NCI-H1694 treated with DMSO at 0.1 percent for 48 hours (cell line): ENCODE data around the gene GMDS.
"Not testable (repeated sequence)": the region's sequence is repeated elsewhere in the genome, so short reads cannot be mapped to it uniquely, and the experiment has no call there.

Experiments
- DNase-seq: peaks from one replicate; lab custom pipeline; 2025; lab: John Stamatoyannopoulos, UW

The GMDS gene

DNA sequence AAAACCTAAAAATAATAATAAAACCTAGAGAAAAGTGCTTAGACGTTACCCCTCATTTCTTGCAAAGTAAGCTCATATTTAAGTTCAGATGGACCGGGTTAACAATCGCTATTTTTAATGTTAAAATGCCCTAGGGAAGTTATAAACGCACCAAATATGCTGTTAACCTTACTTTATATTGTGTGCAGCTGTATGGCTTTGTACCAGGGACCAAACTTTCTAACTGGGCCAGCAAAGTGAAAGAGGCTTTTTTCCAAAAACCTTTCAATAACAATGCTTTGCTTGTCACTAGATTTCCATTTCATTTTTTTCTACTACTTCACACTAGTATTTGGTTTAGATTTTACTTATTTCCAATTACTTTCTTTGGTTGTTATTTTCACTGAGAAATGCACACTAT lies 387.2 kb downstream of the GMDS start:
- DNase-seq = no peak

GRCh38 chr6:1856381-1856780 lies 389.0 kb downstream of the GMDS start:
- DNase-seq = no peak

DNA sequence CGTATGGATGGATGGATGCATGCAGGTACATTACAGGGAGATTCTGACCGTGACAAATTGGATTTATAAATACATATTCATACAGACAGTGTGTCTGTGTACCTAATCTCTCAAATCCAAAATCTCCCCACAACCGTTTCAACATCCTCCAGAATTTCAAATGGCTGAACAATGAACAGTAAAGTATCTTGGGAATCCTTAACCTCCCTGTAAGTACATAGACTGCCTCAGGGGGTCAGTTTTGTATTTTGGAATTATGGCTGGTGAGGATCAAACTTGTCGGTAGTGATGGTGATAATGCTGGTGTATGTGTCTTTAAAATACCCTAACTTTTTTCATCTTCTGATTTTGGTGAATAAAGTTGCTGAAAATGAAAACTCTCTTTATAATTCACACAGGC lies 389.5 kb downstream of the GMDS start:
- DNase-seq = no peak

DNA sequence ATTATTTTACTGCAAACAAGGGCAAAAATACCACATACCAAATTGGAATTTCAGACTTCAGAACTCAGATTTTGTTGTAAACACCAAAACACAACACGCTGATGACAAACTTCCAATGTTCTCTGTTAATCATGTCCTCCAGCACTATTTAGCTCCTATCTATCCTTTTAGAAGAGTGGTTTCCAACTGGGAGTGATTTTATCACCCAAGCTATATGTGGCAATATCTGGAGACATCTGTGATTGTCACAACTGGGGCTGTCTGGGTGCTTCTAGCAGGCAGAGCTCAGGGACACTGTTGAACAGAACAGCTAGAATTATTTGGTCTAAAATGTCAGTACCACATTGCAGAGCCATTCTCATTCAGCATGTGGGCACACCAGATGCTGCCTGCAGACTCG lies 391.1 kb downstream of the GMDS start:
- DNase-seq = no peak

DNA sequence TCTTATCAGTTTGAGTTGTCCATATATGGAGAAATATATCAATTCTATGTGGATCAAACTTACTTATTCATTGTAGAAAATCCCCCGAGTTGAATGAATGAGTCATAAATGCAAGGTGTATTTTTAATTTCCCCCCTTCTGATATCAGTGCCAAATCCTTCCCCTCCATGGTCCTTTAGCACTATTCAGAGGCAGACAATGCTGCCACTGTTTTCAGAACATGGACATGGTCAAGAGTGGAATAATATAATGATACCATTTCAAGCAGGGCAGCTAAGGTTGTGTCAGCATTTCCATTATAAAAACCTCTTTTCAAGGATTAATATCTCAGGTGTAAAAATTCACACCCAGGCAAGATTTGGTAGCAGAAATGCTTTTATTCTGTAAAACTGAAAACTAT lies 391.6 kb downstream of the GMDS start:
- no peak for DNase-seq

- DNase-seq = no peak
Measured at GRCh38 chr6:1851681-1852456, 393.5 kb downstream of the GMDS start.

DNA sequence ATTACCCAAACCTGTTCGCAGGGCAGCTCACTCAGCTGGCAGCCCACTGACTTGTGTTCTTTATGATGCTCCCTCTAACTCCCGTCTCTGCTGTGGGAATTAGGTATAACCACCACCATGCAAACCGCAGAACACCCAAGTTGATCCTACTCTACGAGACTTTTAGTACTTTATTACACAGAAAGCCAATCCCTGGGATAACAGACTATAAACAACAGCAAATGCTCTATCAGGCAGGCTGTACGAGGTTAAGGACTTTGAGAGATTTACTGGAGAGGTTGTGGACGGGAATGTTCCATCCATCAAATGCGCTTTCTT lies 394.6 kb downstream of the GMDS start:
- no peak for DNase-seq

DNA sequence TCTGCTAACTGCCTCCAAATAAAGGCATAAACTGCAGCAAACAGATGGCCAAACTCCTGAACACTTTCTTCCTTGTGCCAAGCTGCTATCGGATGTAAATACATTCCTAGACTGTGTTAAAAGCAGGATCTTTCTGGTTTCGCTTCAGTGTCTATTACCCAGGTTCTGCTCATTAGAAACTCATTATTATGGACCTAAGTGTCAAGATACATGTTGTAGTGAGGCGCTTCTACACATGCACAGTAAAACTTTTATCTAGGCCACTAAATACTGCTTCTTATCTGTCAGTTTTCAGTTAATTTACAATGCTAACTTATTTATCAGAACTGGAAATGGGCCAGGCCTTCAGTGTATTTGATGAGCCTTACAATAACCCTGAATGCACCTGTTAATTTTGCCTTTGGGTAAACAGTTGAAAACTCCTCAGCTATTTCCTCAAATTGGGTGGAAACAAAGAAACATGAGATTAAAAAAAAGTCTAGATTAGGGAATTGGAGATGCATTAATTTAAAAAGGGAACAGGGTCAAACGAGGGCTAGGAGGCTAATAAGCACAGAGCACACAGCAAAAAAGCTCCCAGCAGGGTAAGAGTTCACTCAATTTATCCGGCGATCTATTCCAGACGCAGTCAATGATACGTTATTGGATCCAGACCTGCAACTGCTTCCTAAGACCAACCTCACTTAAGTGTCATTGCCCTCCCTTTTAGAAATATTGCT lies 395.1 kb downstream of the GMDS start:
- no peak for DNase-seq

DNA sequence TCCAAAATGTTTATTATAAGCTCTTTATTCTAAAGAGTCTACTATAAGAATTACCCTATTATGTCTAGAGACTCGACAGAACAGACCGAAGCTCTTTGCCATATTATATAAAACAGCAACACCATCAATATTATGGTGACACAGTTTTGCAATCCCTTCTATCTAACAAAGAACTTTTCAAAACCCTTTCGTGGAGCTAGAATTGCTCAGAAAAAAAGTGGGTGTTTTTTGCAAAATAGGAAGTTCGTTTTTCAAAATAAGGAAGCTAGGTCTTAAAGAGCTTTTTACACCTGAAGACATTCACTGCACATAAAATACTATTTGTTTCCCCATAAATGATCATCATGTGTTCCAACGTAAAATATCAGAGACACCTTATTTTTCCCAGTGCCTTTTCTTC lies 395.7 kb downstream of the GMDS start:
- no peak for DNase-seq

- DNase-seq = no peak
Measured at GRCh38 chr6:1848752-1849151, 396.7 kb downstream of the GMDS start.

DNA sequence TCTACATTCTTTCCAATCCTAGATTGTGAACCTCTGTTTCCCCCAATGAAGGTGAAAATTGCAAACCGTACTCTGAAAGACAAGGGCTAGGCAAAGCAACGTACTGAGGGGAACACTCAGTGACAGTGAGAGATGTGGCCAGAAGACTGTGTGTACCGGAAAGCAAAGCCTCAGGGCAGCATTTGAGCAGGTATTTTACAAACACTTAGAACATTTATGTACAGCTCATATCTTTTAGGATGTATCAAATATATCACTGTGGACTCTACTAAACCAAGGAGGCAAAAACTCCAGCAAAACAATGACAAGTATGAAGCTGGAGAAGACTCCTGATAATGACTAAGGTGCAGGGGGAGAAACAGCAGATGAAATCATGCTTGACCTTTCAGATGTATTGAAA lies 398.8 kb downstream of the GMDS start:
- no peak for DNase-seq

DNA sequence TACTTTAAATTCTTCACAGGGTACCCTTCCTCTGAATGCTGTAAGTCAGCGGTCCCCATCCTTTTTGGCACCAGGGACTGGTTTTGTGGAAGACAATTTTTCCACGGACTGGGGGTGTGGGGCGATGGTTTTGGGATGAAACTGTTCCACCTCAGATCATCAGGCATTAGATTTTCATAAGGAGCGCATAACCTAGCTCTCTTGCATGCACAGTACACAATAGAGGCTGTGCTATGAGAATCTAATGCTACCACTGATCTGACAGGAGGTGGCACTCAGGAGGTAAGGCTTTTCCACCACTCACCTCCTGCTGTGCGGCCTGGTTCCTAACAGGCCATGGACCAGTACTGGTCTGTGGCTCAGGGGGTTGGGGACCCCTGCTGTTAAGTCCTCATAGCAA lies 399.9 kb downstream of the GMDS start:
- DNase-seq = not testable (repeated sequence)

DNA sequence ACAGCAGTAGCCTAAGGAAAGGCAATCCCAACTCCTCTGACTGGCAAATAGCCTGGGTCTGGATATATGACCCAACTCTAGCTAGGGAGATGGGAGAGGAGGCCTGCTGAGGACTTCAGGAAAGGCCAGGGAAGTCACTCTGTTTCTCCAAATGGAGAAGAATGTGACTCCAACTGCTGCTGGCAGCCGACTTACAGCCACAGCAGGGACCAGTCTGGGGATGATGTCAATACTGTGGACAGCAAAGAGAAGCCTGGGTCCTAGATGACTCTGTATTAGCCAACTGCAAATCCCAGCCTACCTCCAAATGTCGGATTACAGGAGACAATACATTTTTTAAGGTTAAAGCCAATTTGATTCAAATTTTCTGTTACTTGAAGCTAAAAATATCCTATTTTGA lies 403.1 kb downstream of the GMDS start:
- DNase-seq = no peak

DNA sequence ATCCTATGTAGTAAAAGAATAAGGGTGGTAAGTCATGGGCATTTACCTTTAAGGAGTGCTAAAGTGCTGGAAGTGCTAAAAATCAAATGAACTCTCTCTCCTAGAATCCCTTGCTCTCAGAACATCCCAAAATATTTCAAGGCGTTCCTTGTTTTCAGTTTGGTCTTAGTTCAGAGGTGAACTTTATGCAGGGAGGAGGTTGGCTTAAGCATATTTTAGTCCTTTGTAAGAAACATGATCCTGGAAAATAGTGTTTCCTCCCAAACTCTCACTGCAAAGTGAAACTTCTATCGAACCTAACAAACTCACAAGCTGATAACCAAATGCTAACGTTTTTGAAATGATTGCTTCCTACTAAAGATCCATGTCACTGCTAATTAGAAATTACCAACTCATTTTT lies 404.3 kb downstream of the GMDS start:
- no peak for DNase-seq

DNA sequence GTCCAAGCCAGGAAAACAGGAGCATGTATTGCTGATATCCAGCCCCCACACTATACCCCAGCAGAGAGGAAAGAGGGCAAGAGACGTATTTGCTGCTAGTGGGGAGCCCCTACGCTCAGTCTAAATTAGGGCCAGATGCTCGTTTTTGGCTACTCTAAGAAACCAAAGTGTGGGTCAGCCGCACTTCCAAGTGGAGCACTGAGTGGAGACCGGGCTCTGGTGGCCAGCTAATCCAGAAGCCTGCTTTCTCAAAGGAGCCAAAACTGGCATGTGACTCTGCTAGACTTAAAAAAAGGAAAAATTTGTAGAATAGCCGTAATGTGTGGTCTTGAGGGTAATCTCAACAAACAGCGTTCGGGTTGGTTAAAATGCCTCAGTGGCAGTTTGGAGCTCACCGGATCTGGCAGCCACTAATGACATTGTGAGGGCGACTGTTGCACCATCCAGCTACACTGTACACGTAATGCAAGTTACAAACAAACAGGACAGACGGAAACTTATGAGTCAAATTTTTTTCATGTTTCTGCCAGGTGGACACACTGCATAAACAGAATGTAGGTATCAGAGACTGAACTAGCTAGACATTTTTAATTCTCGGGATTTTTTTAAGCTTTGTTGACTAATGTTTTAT lies 404.8 kb downstream of the GMDS start:
- no peak for DNase-seq

GRCh38 chr6:1839361-1839760 lies 406.0 kb downstream of the GMDS start:
- no peak for DNase-seq

- no peak for DNase-seq
Measured at GRCh38 chr6:1838604-1839213, 406.7 kb downstream of the GMDS start.

DNA sequence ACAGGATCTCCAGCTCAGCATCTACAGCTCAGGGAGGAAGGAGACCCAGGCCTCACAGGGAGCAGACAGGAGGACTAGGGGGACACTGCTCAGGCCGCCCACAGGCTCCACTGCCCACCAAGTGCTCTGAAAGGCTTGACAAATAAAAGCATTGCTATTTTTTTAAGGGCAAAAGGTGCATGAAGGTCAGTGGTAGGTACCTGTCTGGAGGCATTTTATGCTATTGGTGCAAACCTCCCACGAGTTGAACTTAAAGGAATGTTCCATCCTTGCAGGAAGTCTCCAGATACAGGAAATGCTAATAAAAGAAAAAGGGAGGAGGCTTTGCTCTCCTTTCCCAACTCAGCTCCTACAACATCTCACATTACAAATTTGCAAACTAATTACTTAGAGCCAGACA lies 407.6 kb downstream of the GMDS start:
- no peak for DNase-seq

GRCh38 chr6:1836690-1837089 lies 408.7 kb downstream of the GMDS start:
- no peak for DNase-seq

DNA sequence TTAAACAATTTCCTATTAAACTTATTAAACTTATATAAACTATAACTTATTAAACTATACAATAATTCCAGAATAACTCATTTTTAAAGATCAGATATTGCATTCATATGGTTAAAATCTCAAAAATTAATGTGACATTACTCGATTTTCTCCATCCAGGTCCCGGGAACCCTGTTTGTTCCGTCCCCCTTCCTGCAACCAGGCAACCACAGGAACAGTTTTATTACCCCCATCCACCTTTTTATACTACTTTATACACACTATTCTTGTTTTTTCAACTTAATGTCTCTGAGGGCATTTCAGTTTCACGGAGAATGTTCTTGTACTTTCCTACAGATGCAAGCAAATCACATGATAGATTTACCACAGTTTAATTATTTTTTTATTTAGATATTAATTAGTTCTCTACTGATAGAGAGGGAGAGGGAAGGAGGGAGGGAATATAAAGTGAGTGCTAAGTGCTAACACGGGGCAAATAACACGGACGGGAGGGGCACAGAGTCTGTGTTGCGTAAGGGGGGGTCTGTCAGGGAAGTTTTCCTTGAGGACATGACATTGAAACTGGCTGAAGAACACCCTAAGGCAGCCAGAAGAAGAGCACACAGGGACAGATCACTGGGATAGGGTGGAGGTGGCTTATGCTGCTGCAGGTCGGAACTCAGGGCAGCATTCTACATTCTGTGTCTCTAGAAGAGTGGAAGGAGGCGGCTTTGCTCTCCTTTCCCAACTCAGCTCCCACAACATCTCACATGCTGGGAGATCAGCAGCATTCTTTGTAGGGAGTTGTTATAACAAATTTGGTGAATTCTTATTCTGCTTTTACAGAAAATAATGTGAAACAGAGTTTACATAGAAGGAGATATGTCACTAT lies 410.5 kb downstream of the GMDS start:
- DNase-seq = no peak

DNA sequence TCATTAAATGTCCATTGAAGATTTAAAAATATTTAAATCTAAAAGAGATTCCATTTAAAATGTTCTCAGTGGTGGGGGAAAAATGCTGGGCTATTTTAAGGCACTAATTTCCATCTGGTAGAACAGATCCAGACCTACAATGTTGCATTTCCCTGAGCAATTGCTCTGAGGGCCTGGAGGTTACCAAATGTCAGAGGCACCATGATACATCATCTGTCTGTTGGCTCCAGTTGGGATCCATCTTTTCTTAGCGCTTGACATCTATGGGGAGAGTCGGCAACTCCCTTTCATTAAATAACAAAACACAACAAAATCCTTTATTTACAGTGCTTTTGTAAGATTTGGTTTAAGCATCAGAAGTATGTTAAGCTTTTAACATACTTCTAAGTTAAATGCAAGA lies 411.2 kb downstream of the GMDS start:
- DNase-seq = no peak
